Thyroid gland (tissue), 4 donors: ENCODE results near the gene GET4. TPM values are rescaled to one million over a fixed set of nuclear protein-coding genes. Genes with fewer than 3 reads are reported as not detected.

Source experiments
- DNase-seq, 2 donors: peaks; one replicate each; pipeline ENCODE4 v3.0.0-alpha.2; 2019
- H3K27ac ChIP-seq, 3 donors: fragments of 200-600 bp; sonication (generic); 1 replicate in 2 of 3; 2 replicates in 1 of 3; pipeline ENCODE4 v1.5.1; 2016 to 2019; ENCODE audit warnings: mild to moderate bottlenecking in 1 of 3, moderate library complexity in 1 of 3
- H3K27me3 ChIP-seq: fragments of 200-600 bp; sonication (generic); one replicate; pipeline ENCODE4 v1.5.1; 2019
- H3K36me3 ChIP-seq, 2 donors: fragments of 200-600 bp; sonication (generic); one replicate each; pipeline ENCODE4 v1.5.1; 2016 to 2019
- H3K4me1 ChIP-seq, 2 donors: fragments of 200-600 bp; sonication (generic); one replicate each; pipeline ENCODE4 v1.5.1; 2017 to 2019
- H3K4me3 ChIP-seq, 3 donors: fragments of 200-600 bp; sonication (generic); replicated peaks in 1 of 3; 1 replicate in 2 of 3; 2 replicates in 1 of 3; pipeline ENCODE4 v1.5.1; 2016; ENCODE audit warnings: mild to moderate bottlenecking in 1 of 3
- H3K9me3 ChIP-seq: fragments of 200-600 bp; sonication (generic); one replicate; pipeline ENCODE4 v1.5.1; 2017
- POLR2A ChIP-seq, 2 donors: fragments of 450-650 bp; IDR thresholded peaks; one replicate each; pipeline ENCODE4 v1.6.1; 2017; ENCODE audit warnings: antibody characterized with exemption in 2 of 2, mild to moderate bottlenecking in 2 of 2, moderate library complexity in 1 of 2
- WGBS, 2 donors: methylation state at CpG; one replicate each; pipeline ENCODE4 v1.1.5; 2017; 5-methylcytosine and 5-hydroxymethylcytosine counted together
- intact Hi-C: fragments of 100-400 bp; cut with DNase I; formaldehyde crosslinking; loops from one replicate; pipeline ENCODE4 v1.15.1; 2023
- total RNA-seq, 4 donors: library from RNA; depleted of rRNA; stranded (reverse); fragments of >200 nt; gene quantifications; one replicate each; pipeline ENCODE4 v1.2.3, GENCODE V29; 2016
- TF ChIP-seq, protein P1 (sequence below), 6 experiments: fragments of 200-600 bp in 3 of 6; fragments of 450-650 bp in 3 of 6; sonication (generic) in 3 of 6; IDR thresholded peaks; one replicate each; pipeline ENCODE4 v1.5.1; 2016 to 2019; ENCODE audit warnings: antibody characterized with exemption in 6 of 6, mild to moderate bottlenecking in 2 of 6, inconsistent platforms in 1 of 6, moderate library complexity in 1 of 6

The GET4 gene
- total RNA-seq, 4 donors from 2014 or later: 29.2 to 38.7 (median 34.3) TPM

- intact Hi-C loops: loop anchor here (2.0 to 5.0 kb wide), 2 partner anchors 87 to 551 kb away; no protein-coding TSS in a partner anchor
- Histone ChIP-seq H3K4me3 (no peak overlapping the region), H3K27me3 (no peaks in the 10 kb centered on the region), H3K4me1 (peaks cover 13 to 23% of the 10 kb centered on the region in 2 donors), H3K27ac (peak overlapping the region in 2 of 3 donors; percentile 24 to 40), H3K36me3 (peaks cover 8 to 13% of the 10 kb centered on the region in 2 donors), H3K9me3 (no peaks in the 10 kb centered on the region)
- DNase-seq: peak; percentile 88 to 89
- TF ChIP-seq, protein P1, sequence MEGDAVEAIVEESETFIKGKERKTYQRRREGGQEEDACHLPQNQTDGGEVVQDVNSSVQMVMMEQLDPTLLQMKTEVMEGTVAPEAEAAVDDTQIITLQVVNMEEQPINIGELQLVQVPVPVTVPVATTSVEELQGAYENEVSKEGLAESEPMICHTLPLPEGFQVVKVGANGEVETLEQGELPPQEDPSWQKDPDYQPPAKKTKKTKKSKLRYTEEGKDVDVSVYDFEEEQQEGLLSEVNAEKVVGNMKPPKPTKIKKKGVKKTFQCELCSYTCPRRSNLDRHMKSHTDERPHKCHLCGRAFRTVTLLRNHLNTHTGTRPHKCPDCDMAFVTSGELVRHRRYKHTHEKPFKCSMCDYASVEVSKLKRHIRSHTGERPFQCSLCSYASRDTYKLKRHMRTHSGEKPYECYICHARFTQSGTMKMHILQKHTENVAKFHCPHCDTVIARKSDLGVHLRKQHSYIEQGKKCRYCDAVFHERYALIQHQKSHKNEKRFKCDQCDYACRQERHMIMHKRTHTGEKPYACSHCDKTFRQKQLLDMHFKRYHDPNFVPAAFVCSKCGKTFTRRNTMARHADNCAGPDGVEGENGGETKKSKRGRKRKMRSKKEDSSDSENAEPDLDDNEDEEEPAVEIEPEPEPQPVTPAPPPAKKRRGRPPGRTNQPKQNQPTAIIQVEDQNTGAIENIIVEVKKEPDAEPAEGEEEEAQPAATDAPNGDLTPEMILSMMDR (IDR thresholded peaks at IDR 0.05): peak; percentile 83 to 98 (median 94)
- TF ChIP-seq POLR2A (IDR thresholded peaks at IDR 0.05): no peak
- 32 to 37% methylated on average over 13 to 18 of the region's 18 CpGs for WGBS, 2 donors
Measured at GRCh38 chr7:873367-874002, 2.9 kb upstream of the GET4 start.

- Histone ChIP-seq H3K4me3 (no peak overlapping the region), H3K9me3 (no peaks in the 10 kb centered on the region), H3K27ac (peak overlapping the region in 1 of 3 donors; percentile 24), H3K36me3 (peaks cover 7 to 12% of the 10 kb centered on the region in 2 donors), H3K27me3 (no peaks in the 10 kb centered on the region), H3K4me1 (peaks cover 13 to 30% of the 10 kb centered on the region in 2 donors)
- WGBS, 2 donors: 90 to 94% methylated on average over 9 of the region's 9 CpGs
- intact Hi-C loops: loop anchor here (2.0 to 5.0 kb wide), 2 partner anchors 87 to 552 kb away; no protein-coding TSS in a partner anchor
- TF ChIP-seq, protein P1 (IDR thresholded peaks at IDR 0.05): no peak
- TF ChIP-seq POLR2A (IDR thresholded peaks at IDR 0.05): no peak
- DNase-seq: no peak
Measured at GRCh38 chr7:874031-874749, 2.2 kb upstream of the GET4 start.

DNA sequence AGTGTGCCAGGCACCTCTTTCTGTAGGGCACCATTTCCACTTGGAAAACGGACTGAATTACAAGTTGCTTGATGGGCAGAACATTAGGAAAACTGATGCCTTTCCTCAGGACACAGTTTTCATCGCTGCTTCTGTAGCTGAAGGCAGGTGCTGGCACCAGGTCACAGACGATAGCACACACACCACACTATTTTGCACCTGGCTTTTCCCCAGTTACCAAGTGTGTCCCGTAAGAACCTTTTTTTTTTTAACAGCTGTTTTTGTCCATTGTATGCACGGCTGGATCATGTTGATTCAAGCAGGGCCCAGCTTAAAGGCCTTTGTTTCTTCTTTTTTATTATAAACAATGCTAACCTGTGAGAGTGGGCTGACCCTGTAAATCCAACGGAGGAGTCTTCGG, 1.3 kb upstream of the GET4 start:
- no peaks in the 10 kb centered on the region for H3K9me3 ChIP-seq
- H3K36me3 ChIP-seq: peaks cover 2 to 4% of the 10 kb centered on the region in 2 donors
- DNase-seq: no peak
- peaks cover 13 to 31% of the 10 kb centered on the region in 2 donors for H3K4me1 ChIP-seq
- H3K27ac ChIP-seq: peak overlapping the region in 2 of 3 donors; percentile 43 to 70
- no peak overlapping the region for H3K4me3 ChIP-seq
- H3K27me3 ChIP-seq: no peaks in the 10 kb centered on the region
- no peak for TF ChIP-seq POLR2A (IDR thresholded peaks at IDR 0.05)
- TF ChIP-seq, protein P1 (IDR thresholded peaks at IDR 0.05): no peak
- intact Hi-C loops: loop anchor here (2.0 kb wide), 1 partner anchor 88 kb away; no protein-coding TSS in a partner anchor
- 75 to 81% methylated on average over 7 of the region's 7 CpGs for WGBS, 2 donors

DNA sequence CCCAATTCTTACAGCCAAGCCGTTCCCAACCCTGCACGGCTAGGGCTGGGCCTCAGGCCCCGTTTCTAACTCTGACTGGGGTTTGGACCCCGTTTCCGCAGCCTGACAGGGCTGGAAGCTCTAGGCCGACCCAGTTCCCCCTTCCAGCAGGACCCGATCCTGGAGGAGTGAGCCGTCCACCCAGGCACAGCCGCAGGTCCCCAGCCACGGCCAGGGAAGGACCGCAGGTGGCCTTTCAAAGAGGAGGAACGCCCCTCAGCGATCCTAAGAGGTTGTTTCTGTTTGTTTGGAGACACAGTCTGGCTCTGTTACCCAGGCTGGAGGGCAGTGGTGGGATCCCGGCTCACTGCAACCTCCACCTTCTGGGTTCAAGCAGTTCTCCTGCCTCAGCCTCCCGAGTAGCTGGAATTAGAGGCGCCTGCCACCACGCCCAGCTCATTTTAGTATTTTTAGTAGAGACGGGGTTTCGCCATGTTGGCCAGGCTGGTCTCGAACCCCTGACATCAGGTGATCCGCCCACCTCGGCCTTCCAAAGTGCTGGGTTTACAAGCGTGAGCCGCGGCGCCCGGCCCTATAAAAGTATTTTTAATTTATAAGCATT, 778 bp upstream of the GET4 start:
- H3K4me1 ChIP-seq: peaks cover 13 to 31% of the 10 kb centered on the region in 2 donors
- peak overlapping the region; percentile 43 to 87 (median 70) for H3K27ac ChIP-seq
- no peaks in the 10 kb centered on the region for H3K9me3 ChIP-seq
- TF ChIP-seq POLR2A (IDR thresholded peaks at IDR 0.05): no peak
- TF ChIP-seq, protein P1 (IDR thresholded peaks at IDR 0.05): no peak
- WGBS, 2 donors: 76 to 81% methylated on average over 21 to 27 of the region's 27 CpGs
- H3K4me3 ChIP-seq: peak overlapping the region in 1 of 3 donors; percentile 34
- intact Hi-C loops: loop anchor here (2.0 kb wide), 1 partner anchor 89 kb away; no protein-coding TSS in a partner anchor
- no peaks in the 10 kb centered on the region for H3K27me3 ChIP-seq
- peaks cover 0 to under 1% of the 10 kb centered on the region in 2 donors for H3K36me3 ChIP-seq
- no peak for DNase-seq
